Chondrocyte (in vitro differentiated cells): ENCODE measurements around the gene FOXO4. TPM values are rescaled to one million over a fixed set of nuclear protein-coding genes. Genes with fewer than 3 reads are reported as not detected.

Experiments
- DNase-seq: peaks from one replicate; pipeline ENCODE4 v3.0.0; 2021; ENCODE audit warnings: mixed read lengths, low spot score
- H3K27ac Mint-ChIP-seq: one replicate; pipeline ENCODE4 v1.8.0; 2021; ENCODE audit warnings: mild to moderate bottlenecking, moderate library complexity, mixed read lengths; ENCODE audit not compliant: unreplicated experiment
- H3K27me3 Mint-ChIP-seq: 2 replicates; pipeline ENCODE4 v1.8.0; 2021; ENCODE audit warnings: low read depth, mixed read lengths
- H3K36me3 Mint-ChIP-seq: 2 replicates; pipeline ENCODE4 v1.8.0; 2021; ENCODE audit warnings: low read depth, mixed read lengths
- H3K4me1 Mint-ChIP-seq: 2 replicates; pipeline ENCODE4 v1.8.0; 2021; ENCODE audit warnings: low read depth, mild to moderate bottlenecking, mixed read lengths
- H3K4me3 Mint-ChIP-seq: one replicate; pipeline ENCODE4 v1.8.0; 2021; ENCODE audit warnings: mild to moderate bottlenecking, moderate library complexity, mixed read lengths; ENCODE audit not compliant: unreplicated experiment
- H3K9me3 Mint-ChIP-seq: 2 replicates; pipeline ENCODE4 v1.8.0; 2021; ENCODE audit warnings: low read depth, mixed read lengths
- total RNA-seq: library from RNA; stranded (reverse); gene quantifications from 3 replicates; pipeline ENCODE4 v1.2.1, GENCODE V29; 2021
- TF ChIP-seq, protein P1 (sequence below): fragments of 200-600 bp; sonication (generic); IDR thresholded peaks from 2 replicates; pipeline ENCODE4 v1.5.0; 2021; ENCODE audit warnings: antibody characterized with exemption, mild to moderate bottlenecking, moderate library complexity

FOXO4 gene
- total RNA-seq, 1 donor from 2014 or later = 9.3 TPM

DNA sequence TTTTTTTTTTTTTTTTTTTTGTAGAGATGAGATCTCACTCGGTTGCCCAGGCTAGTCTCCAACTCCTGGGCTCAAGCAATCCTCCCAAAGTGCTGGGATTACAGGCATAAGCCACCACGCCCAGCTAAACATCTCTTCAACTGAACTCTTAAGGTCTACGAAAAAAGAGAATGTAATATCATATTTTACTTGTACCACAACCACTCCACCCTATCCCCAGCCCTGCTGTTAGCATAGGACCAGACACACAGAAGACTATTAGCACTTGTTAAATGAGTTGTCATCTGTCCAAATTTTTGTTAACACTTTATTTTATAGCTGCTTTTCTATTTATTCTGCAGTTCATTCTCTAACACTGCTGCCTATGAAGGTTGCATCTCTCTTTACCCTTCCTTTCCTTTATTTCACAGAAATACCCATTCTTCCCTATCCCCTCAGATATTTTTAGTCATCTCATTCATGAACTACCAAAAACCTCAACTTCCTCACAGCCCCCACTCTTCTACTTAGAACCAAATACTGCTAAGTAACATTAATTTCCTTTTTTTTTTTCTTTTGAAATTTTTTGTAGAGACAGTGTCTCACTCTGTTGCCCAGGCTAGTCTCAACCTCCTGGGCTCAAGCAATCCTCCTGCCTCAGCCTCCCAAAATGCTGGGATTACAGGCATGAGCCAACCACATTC lies 37.7 kb upstream of the FOXO4 start:
- Mint-ChIP-seq H3K36me3 (peaks cover 7% of the 10 kb centered on the region), H3K4me3 (no peak overlapping the region), H3K27me3 (no peaks in the 10 kb centered on the region), H3K9me3 (no peaks in the 10 kb centered on the region), H3K4me1 (peaks cover 12% of the 10 kb centered on the region), H3K27ac (no peak overlapping the region)
- TF ChIP-seq, protein P1, sequence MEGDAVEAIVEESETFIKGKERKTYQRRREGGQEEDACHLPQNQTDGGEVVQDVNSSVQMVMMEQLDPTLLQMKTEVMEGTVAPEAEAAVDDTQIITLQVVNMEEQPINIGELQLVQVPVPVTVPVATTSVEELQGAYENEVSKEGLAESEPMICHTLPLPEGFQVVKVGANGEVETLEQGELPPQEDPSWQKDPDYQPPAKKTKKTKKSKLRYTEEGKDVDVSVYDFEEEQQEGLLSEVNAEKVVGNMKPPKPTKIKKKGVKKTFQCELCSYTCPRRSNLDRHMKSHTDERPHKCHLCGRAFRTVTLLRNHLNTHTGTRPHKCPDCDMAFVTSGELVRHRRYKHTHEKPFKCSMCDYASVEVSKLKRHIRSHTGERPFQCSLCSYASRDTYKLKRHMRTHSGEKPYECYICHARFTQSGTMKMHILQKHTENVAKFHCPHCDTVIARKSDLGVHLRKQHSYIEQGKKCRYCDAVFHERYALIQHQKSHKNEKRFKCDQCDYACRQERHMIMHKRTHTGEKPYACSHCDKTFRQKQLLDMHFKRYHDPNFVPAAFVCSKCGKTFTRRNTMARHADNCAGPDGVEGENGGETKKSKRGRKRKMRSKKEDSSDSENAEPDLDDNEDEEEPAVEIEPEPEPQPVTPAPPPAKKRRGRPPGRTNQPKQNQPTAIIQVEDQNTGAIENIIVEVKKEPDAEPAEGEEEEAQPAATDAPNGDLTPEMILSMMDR = no peak
- DNase-seq = no peak

DNA sequence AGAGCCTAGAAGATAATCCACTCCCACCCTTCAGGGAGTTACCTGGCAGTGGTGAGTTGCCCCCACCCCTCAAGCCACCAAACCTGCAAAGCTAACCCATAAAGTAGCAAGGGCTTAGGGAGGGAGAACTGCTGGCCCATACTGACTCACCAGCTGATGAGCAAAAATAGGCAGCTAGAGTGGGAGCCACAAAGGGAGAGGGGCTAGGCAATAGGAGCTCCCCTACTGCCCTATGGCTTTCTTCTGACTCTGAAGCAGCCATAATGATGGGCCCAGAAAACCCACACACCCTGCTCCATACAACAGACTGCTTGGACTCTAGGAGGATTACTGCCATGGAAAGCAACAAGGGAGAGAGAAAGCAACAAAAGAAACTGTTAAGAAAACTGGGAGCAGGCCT lies 35.5 kb upstream of the FOXO4 start:
- no peak overlapping the region for H3K4me3 Mint-ChIP-seq
- H3K4me1 Mint-ChIP-seq = peaks cover 12% of the 10 kb centered on the region

DNA sequence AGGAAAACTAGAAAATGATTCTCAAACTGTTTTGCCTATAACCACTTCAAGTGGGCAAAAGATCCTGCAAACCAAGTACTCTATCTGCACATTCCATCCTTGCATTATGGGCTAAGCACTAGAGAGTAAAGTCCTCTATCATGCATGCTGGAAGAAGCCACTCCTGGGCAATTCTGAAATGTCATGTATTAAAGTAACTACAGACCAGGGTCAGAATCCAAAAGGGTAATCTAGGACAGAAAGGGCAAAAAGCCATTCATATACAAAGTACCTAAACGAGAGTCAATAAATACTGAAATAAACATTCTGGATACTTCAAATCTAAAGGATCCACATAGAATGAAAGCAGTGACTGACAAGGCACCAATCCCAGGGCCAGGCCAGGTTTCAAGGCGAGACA lies 28.6 kb upstream of the FOXO4 start:
- no peaks in the 10 kb centered on the region for H3K9me3 Mint-ChIP-seq
- peak overlapping the region; percentile 93 for H3K27ac Mint-ChIP-seq
- H3K36me3 Mint-ChIP-seq = no peaks in the 10 kb centered on the region
- peaks cover 7% of the 10 kb centered on the region for H3K4me1 Mint-ChIP-seq
- peak overlapping the region; percentile 95 for H3K4me3 Mint-ChIP-seq
- no peak for DNase-seq
- H3K27me3 Mint-ChIP-seq = no peaks in the 10 kb centered on the region
- TF ChIP-seq, protein P1 = no peak

More for the DNA sequence above, 35.5 kb upstream of the FOXO4 start:
- Mint-ChIP-seq H3K27me3 (no peaks in the 10 kb centered on the region), H3K9me3 (no peaks in the 10 kb centered on the region), H3K27ac (no peak overlapping the region), H3K36me3 (peaks cover 7% of the 10 kb centered on the region)
- TF ChIP-seq, protein P1 = no peak
- no peak for DNase-seq

DNA sequence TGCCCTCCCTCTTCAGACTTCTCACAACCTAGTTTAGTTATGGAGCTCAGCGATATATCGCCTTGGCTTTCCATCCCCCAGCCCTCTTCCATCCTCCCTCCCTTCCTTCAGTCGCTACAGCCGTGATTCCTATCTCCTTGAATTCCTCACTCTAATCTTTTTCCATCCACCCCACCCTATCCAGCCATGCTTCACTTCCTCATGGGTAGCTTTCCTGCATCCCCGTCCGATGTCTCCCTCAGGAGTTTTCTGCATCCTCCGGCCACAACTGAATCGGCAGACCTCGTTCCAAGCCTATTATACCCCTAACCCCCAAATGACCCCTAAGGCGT lies 28.0 kb upstream of the FOXO4 start:
- DNase-seq = no peak
- H3K4me1 Mint-ChIP-seq = peaks cover 7% of the 10 kb centered on the region
- TF ChIP-seq, protein P1 = no peak
- H3K9me3 Mint-ChIP-seq = no peaks in the 10 kb centered on the region
- peak overlapping the region; percentile 95 for H3K4me3 Mint-ChIP-seq
- no peaks in the 10 kb centered on the region for H3K27me3 Mint-ChIP-seq
- H3K36me3 Mint-ChIP-seq = no peaks in the 10 kb centered on the region
- peak overlapping the region; percentile 93 for H3K27ac Mint-ChIP-seq

DNA sequence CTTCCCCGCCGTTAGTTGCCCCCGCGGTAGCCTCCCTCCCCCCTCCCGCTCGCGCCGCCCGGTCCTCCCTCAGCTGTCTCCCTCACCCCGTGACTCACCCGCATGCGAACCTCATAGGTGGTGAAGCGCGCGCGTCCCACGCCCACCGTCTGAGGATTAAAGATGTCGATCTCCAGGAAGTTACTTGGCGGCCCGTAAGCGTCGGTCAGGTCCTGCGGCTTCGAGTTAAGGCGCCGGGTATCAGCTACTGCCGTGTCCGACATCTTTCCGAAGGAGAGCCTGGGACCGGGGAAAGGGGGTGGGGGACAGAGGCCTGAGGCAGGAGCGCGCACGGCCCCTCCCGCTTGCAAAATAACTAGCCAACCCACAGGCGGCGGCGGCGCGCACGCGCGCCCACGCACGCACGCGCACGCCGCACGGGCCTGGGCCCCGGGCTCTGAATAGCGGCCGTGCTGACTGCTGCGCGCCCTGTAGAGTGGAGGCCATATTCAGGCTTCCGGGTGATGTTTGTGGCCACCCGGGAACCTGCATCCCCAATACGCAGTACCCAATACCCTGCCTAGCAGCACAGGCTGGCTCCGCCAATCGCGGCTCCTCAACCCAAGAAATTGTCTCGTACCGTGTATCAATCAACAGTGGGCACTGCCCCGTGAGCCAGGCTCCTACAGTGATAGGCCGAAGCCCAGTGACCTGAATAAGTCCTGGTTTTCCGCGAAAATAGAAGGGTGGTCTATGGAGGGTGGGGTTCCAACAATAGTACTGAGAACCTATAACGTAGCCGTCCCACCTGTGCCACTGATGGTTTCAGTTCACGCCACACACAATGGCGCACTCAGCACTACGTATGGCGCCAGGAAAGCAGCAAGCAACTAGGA lies 27.4 kb upstream of the FOXO4 start, which contains the start of gene SNX12:
Gene SNX12 (minus strand): TSS at position 291 of the 875 bp plus-strand sequence. CDS start 28 bp downstream, at position 263.
- TF ChIP-seq, protein P1 = no peak
- peak within 1 kb of the TSS; percentile 95 for H3K4me3 Mint-ChIP-seq
- H3K36me3 Mint-ChIP-seq = no peaks in the 10 kb centered on the region
- no peaks in the 10 kb centered on the region for H3K27me3 Mint-ChIP-seq
- no peaks in the 10 kb centered on the region for H3K9me3 Mint-ChIP-seq
- peak within 1 kb of the TSS; percentile 93 for H3K27ac Mint-ChIP-seq
- peaks cover 7% of the 10 kb centered on the region for H3K4me1 Mint-ChIP-seq
- peak; percentile 94 for DNase-seq
